NB4 (cell line): ENCODE results near the gene BMPR1A.

ENCODE experiments used
- POLR2A ChIP-seq: IDR thresholded peaks from 2 replicates; pipeline ENCODE4 v1.6.1; 2011; ENCODE audit warnings: mild to moderate bottlenecking; ENCODE audit not compliant: insufficient read length; ENCODE audit errors: extremely low read depth
- TF ChIP-seq, protein P1 (sequence below): IDR thresholded peaks from one replicate; pipeline ENCODE4 v1.5.1; 2012; ENCODE audit warnings: low read depth, low read length
- TF ChIP-seq, protein P2 (sequence below): IDR thresholded peaks from 2 replicates; pipeline ENCODE4 v1.6.1; 2011; ENCODE audit warnings: low read depth, low read length

DNA sequence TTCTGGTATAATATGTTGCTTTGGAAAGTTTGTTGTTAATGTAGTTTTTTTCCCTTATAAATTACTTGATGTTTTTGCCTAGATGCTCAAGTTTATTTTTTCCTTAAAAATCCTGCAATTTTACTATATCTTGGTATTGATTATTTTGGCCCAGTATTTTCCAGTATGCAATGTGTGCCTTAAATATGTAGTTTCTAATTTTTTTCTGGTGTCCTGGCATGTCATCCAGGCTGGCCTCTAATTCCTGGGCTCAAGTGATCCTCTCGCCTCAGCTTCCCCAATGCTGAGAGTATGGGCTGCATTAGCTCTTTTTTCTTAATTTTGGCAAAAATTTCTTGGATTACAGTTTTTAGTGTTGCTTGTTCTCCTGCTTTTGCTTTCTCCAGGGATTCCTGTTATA lies 57.6 kb downstream of the BMPR1A start:
- TF ChIP-seq, protein P1, sequence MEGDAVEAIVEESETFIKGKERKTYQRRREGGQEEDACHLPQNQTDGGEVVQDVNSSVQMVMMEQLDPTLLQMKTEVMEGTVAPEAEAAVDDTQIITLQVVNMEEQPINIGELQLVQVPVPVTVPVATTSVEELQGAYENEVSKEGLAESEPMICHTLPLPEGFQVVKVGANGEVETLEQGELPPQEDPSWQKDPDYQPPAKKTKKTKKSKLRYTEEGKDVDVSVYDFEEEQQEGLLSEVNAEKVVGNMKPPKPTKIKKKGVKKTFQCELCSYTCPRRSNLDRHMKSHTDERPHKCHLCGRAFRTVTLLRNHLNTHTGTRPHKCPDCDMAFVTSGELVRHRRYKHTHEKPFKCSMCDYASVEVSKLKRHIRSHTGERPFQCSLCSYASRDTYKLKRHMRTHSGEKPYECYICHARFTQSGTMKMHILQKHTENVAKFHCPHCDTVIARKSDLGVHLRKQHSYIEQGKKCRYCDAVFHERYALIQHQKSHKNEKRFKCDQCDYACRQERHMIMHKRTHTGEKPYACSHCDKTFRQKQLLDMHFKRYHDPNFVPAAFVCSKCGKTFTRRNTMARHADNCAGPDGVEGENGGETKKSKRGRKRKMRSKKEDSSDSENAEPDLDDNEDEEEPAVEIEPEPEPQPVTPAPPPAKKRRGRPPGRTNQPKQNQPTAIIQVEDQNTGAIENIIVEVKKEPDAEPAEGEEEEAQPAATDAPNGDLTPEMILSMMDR: no peak
- TF ChIP-seq POLR2A: no peak
- TF ChIP-seq, protein P2, sequence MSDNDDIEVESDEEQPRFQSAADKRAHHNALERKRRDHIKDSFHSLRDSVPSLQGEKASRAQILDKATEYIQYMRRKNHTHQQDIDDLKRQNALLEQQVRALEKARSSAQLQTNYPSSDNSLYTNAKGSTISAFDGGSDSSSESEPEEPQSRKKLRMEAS: no peak
